Skeletal muscle cell (primary cell): ENCODE data around the gene AFG1L.
"Not testable (repeated sequence)": the region's sequence is repeated elsewhere in the genome, so short reads cannot be mapped to it uniquely, and the experiment has no call there.

Experiments
- DNase-seq: peaks from one replicate; pipeline ENCODE4 v3.0.0-alpha.2; 2010; ENCODE audit warnings: low read depth
- H3K4me3 ChIP-seq: 2 replicates; pipeline ENCODE4 v1.5.1; 2011; ENCODE audit warnings: low read depth, mild to moderate bottlenecking, control low read depth, low read length, moderate library complexity

AFG1L gene

DNA sequence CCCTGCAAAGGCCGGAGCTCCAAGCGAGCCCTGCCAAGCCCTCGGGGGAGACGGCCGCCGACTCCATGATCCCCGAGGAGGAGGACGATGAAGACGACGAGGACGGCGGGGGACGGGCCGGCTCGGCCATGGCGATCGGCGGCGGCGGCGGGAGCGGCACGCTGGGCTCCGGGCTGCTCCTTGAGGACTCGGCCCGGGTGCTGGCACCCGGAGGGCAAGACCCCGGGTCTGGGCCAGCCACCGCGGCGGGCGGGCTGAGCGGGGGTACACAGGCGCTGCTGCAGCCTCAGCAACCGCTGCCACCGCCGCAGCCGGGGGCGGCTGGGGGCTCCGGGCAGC is 266.4 kb downstream of the AFG1L start:
- DNase-seq = not testable (repeated sequence)
- peak overlapping the region; percentile 91 for H3K4me3 ChIP-seq

DNA sequence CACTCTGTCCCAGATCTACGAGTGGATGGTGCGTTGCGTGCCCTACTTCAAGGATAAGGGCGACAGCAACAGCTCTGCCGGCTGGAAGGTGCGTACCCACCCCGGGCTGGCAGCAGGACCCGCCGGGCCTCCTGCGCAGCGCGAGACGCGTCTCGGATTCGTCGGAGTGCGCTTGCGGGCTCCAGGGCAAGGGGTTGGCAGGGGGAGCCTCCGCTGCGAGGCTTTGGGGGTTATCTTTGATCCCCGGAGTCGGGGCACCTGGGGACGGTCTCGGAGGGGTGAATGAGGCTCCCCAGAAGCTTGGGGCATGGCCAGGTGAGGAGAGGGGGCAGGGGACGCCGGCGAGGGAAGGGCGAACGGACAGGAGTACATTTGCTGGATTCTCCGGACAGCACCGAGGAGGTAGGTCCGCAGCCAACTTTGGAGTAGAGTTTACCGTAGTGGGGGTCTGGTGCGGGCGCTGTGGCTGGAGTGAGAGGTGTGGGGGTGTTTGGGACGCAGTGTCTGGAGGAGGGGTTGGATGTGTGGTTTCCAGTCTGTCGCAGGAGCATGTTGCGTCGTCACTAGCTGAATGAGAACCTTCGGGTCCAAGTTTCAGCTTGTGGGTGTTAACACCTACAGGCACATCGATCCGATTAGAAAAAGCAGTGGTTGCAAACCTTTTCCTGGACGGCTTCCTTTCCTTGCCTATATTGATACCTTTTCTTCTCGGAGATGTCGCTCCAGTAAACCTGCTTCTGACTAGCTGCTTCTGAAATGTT is 267.1 kb downstream of the AFG1L start:
- peak overlapping the region; percentile 91 for H3K4me3 ChIP-seq
- no peak for DNase-seq

DNA sequence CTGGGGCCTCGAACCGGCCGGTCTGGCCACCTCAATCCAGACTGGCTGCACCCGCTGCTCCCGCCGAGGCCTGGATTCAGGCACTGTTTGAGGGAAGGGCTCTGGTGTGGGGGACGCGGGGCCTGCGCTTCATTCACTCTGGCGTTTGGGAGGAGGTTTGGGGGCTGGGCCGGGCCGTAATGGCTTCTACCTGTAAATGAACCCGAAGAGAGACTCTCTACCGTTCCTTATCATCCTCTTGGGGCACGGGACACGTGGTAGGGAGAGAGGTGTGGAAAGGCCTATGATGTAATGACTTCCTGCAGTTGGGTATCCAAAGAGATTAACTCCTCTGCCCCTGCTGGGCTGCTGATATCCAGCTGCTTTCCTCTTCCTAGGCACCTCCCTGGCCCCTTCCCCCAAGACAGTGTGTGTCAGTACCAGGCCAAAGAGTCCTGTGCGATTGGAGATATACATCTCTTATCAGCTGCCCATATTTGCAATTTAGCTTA is 267.7 kb downstream of the AFG1L start:
- no peak for DNase-seq
- peak overlapping the region; percentile 91 for H3K4me3 ChIP-seq

GRCh38 chr6:108563292-108563691 is 268.4 kb downstream of the AFG1L start:
- DNase-seq = no peak
- H3K4me3 ChIP-seq = peak overlapping the region; percentile 91

- peak; percentile 92 for DNase-seq
- peak overlapping the region; percentile 91 for H3K4me3 ChIP-seq
These were observed 269.3 kb downstream of the AFG1L start for GRCh38 chr6:108564178-108564577.

- H3K4me3 ChIP-seq = peak overlapping the region; percentile 91
- no peak for DNase-seq
These were observed 270.4 kb downstream of the AFG1L start for GRCh38 chr6:108565091-108565766.

DNA sequence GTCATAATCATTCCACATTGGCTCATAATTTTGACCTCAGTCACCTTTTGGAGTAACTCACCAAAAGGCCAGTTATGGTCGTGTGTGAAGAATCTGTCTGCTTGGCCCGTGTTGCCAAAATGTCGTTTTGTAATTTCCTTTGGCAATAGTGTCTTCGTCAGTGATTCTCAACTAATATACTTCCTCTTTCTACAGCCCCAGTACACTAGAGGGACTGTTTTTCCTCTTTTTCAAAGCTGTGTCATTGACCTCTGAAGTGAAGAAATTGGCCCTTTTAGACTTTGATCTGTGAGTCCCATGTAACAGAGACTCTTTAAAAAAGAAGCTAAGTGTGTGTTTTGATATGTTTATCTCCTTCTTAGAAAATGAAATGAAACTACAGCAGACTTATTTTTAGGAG is 271.0 kb downstream of the AFG1L start:
- DNase-seq = peak; percentile 67
- no peak overlapping the region for H3K4me3 ChIP-seq

DNA sequence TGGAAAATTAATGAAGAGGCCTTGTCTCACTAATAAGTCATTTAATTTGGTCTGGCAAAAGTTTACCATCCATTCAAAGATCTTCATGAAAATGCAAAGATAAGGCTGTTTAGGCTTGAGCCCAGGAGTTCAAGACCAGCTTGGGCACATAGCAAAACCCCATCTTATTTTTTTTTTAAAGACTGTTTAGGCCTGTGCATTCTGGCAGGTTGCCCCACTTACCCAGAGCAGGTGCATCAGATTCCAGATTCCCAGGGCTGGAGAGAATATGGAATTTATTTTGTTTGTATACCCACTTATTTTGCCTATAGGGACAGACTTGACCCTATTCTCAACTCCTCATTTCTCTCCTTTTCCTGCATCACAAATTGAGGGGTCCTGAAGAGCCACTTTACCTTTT is 271.6 kb downstream of the AFG1L start:
- no peak for DNase-seq
- H3K4me3 ChIP-seq = no peak overlapping the region

DNA sequence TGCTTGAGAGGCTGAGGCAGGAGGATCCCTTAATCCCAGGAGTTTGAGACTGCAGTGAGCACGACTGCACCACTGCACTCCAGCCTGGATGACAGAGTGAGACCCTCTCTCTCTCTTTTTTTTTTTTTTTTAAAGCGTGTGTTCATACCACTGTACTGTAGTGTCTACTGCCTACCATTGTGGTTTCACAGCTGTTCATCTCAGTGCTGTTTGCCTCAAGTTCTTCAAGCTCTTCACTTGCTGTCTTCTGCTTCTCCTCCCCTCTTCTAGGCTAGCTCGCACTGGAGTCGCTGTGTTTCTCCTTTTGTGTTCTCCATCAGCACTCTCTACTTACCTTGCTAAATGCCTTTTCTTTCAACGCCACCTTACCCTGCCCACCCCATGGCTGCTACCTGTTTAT is 273.2 kb downstream of the AFG1L start:
- no peak for DNase-seq
- no peak overlapping the region for H3K4me3 ChIP-seq

DNA sequence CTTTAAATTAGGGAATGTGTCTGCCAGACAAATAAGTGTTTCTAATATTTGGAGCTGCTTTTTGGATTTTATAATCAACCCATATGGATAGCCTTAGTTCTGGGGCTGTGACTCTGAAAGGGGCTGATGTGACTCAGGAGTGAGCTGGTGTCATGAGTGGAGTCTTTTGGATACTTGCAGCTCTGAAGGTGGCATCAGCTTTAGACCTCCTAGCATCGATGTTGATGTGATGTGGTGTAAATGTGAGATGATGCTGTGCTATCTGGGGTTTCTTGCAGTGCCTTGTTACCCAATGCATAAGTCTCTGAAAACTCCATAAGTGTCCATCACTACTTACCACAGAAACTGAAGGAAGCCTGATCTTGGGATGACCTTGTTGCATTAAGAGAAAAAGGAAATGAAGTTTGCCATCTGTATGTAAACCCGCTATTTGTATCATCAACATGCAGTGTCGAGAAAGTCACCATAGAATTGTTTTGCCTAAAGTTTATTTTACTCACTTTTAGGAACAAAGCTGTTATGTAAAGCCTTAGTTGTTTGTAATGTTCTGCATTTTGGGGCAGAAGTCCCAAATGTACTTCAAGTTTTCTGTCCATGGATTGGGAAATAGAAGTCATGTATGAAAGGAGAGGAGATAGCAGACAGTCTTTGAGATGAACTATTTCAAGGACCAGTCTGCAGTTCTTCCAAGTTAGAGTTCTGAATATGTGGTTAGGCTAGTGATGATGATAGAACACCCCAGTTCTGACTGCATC is 273.9 kb downstream of the AFG1L start:
- no peak overlapping the region for H3K4me3 ChIP-seq

GRCh38 chr6:108570517-108570916 is 275.7 kb downstream of the AFG1L start:
- H3K4me3 ChIP-seq = no peak overlapping the region
- DNase-seq = no peak

More for the DNA sequence above, 273.9 kb downstream of the AFG1L start:
- DNase-seq = no peak

DNA sequence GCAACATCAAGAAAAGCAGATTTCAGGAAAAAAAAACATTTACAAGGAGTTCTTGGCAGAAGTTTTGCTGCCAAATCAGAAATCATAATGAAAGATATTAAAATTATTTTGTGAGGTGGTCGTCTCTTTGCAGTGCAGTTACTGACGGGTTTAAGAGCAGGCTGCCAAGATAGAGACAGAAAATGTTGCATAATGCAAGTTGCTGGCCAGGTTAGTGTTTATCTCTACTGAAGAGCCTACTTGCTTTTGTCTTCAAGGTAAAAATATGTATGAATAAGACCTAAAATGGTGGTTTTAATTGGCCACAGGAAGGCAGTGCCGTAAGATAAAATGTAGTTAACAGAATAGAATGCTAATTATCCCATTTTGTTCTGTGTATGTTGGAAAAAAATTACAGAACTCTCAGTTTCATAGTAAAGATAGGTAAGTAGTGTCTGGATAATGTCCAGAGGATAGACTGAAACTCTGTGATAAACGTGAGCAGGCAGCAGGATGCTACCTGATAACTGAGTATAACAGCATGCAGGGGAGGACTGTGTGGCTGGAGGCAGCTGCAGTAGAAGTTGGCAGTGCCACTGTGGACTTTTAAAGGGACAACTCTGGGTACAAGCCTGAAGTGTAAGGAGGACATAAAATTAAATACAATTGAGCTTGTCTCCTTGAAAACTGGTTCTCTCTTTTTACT is 279.7 kb downstream of the AFG1L start:
- H3K4me3 ChIP-seq = no peak overlapping the region
- no peak for DNase-seq
